A673 (cell line): ENCODE results near the gene INPP5A. TPM values are rescaled to one million over a fixed set of nuclear protein-coding genes. Genes with fewer than 3 reads are reported as not detected.

ENCODE experiments used
- BruUV-seq: library from RNA; stranded (reverse); fragments of 400-500 nt; replicated peaks from 2 replicates; lab custom pipeline; 2021; lab: Mats Ljungman, UMichigan
- CTCF ChIA-PET: fragments of 300-600 bp; sonication (Branson Sonifier 250); formaldehyde crosslinking; loops from one replicate; lab custom pipeline; 2022; ENCODE audit warnings: antibody characterized with exemption; lab: Charles Lee
- POLR2A ChIA-PET: fragments of 300-600 bp; sonication (Branson Sonifier 250); formaldehyde crosslinking; loops from one replicate; lab custom pipeline; 2022; ENCODE audit warnings: antibody characterized with exemption; ENCODE audit not compliant: low non-redundant PET; lab: Charles Lee
- DNase-seq: peaks from one replicate; pipeline ENCODE4 v3.0.0-alpha.2; 2015; ENCODE audit warnings: low spot score
- H3K27ac ChIP-seq: fragments of 200-600 bp; sonication (generic); 2 replicates; pipeline ENCODE4 v1.5.1; 2016; ENCODE audit warnings: mixed run types, low read depth, mild to moderate bottlenecking, mixed read lengths, antibody characterized with exemption, low read length; ENCODE audit not compliant: poor library complexity, severe bottlenecking
- H3K27me3 ChIP-seq: fragments of 200-600 bp; sonication (generic); replicated peaks from 2 replicates; pipeline ENCODE4 v1.6.1; 2017; ENCODE audit warnings: mixed run types, low read depth, mild to moderate bottlenecking, mixed read lengths, antibody characterized with exemption, low read length; ENCODE audit not compliant: insufficient read depth, poor library complexity
- H3K36me3 ChIP-seq: fragments of 200-600 bp; sonication (generic); 2 replicates; pipeline ENCODE4 v1.6.1; 2016; ENCODE audit warnings: mixed run types, mild to moderate bottlenecking, mixed read lengths, antibody characterized with exemption, low read length; ENCODE audit not compliant: insufficient read depth, poor library complexity, severe bottlenecking
- H3K4me1 ChIP-seq: fragments of 200-600 bp; sonication (generic); 2 replicates; pipeline ENCODE4 v1.6.1; 2017; ENCODE audit warnings: mixed run types, mild to moderate bottlenecking, mixed read lengths, antibody characterized with exemption, low read length; ENCODE audit not compliant: insufficient read depth, poor library complexity, severe bottlenecking
- H3K4me3 ChIP-seq: fragments of 200-600 bp; sonication (generic); 2 replicates; pipeline ENCODE4 v1.5.1; 2016; ENCODE audit warnings: low read depth, mixed run types, mild to moderate bottlenecking, mixed read lengths, low read length; ENCODE audit not compliant: poor library complexity, severe bottlenecking
- H3K9me3 ChIP-seq: fragments of 200-600 bp; sonication (generic); 2 replicates; pipeline ENCODE4 v1.6.1; 2016; ENCODE audit warnings: mixed run types, low read depth, mild to moderate bottlenecking, mixed read lengths, antibody characterized with exemption, low read length; ENCODE audit not compliant: poor library complexity, severe bottlenecking
- CTCF ChIP-seq: fragments of 300-800, 200-600 bp; sonication (generic); conservative IDR thresholded peaks from 2 replicates; pipeline ENCODE4 v1.5.1; 2017; ENCODE audit warnings: low read depth, mild to moderate bottlenecking, antibody characterized with exemption, low read length, moderate library complexity, mixed read lengths
- EZH2 ChIP-seq: fragments of 200-600 bp; sonication (generic); IDR thresholded peaks from 2 replicates; pipeline ENCODE4 v1.6.1; 2017; ENCODE audit warnings: borderline replicate concordance, low read depth, mild to moderate bottlenecking, mixed read lengths, antibody characterized with exemption, low read length; ENCODE audit not compliant: poor library complexity, severe bottlenecking
- intact Hi-C: fragments of 100-400 bp; cut with micrococcal nuclease; formaldehyde crosslinking; loops from one replicate; pipeline ENCODE4 v1.10.0; 2022; ENCODE audit not compliant: unreplicated experiment
- total RNA-seq: library from RNA; stranded (reverse); gene quantifications from 2 replicates; pipeline ENCODE4 v1.2.3, GENCODE V29; 2021

The INPP5A gene
- total RNA-seq, 1 experiment from 2014 or later, result 21.8 TPM

DNA sequence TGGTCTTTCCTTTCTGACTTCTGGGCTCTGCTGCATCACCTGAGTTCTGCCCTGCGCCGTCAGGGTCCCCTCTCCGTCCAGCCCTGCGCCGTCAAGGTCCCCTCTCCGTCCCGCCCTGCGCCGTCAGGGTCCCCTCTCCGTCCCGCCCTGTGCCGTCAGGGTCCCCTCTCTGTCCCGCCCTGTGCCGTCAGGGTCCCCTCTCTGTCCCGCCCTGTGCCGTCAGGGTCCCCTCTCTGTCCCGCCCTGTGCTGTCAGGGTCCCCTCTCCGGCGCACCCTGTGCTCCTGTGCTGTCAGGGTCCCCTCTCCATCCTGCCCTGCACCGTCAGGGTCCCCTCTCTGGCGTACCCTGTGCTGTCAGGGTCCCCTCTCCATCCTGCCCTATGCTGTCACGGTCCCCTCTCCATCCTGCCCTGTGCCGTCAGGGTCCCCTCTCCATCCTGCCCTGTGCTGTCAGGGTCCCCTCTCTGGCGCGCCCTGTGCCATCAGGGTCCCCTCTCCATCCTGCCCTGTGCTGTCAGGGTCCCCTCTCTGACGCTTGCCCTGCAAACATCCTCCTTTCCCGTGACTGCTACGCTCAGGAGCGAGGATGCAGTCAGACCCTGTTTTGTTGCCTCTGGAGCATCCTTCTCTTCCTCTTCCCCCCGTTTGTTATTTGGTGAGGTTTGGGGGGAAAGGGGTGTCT, 66.4 kb downstream of the INPP5A start:
- no TSS peak for BruUV-seq
- Histone ChIP-seq H3K4me1 (no peaks in the 10 kb centered on the region), H3K36me3 (no peaks in the 10 kb centered on the region), H3K27ac (no peak overlapping the region), H3K27me3 (no peaks in the 10 kb centered on the region), H3K9me3 (peaks cover 10% of the 10 kb centered on the region), H3K4me3 (no peak overlapping the region)
- no peak for TF ChIP-seq CTCF
- TF ChIP-seq EZH2, result no peak
- ChIA-PET POLR2A (no interaction called here), CTCF (no interaction called here)
- intact Hi-C loops, result no loop called here
- DNase-seq, result no peak

DNA sequence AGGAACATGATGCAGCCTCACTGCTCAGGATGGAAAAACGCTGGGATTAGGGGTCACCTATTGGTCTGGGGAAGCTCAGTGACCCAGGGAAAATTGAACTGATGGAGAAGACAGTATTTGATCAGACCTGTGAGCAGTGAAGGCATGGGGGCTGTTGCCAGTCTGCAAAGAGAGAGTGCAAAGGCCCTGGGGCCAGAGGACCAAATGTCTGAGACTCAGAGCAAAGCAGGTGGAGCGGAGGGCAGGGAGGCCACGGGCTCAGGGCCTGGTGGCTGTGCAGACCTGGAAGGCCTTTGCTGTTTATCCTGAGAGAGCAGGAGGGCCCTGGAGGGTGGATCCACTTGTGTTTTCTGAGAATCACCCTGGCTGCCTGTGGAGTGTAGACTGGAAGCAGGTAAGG, 67.1 kb downstream of the INPP5A start:
- no peak for DNase-seq
- Histone ChIP-seq H3K4me1 (no peaks in the 10 kb centered on the region), H3K27me3 (no peaks in the 10 kb centered on the region), H3K36me3 (no peaks in the 10 kb centered on the region), H3K9me3 (peaks cover 9% of the 10 kb centered on the region), H3K27ac (no peak overlapping the region), H3K4me3 (no peak overlapping the region)
- TF ChIP-seq CTCF, result no peak
- no peak for TF ChIP-seq EZH2
- POLR2A ChIA-PET, result no interaction called here
- no TSS peak for BruUV-seq
- CTCF ChIA-PET, result no interaction called here
- intact Hi-C loops, result no loop called here

GRCh38 chr10:132605390-132605789, 67.8 kb downstream of the INPP5A start:
- Histone ChIP-seq H3K36me3 (no peaks in the 10 kb centered on the region), H3K27ac (no peak overlapping the region), H3K27me3 (no peaks in the 10 kb centered on the region), H3K4me1 (no peaks in the 10 kb centered on the region), H3K9me3 (peaks cover 2% of the 10 kb centered on the region), H3K4me3 (no peak overlapping the region)
- CTCF ChIA-PET, result no interaction called here
- no TSS peak for BruUV-seq
- TF ChIP-seq EZH2 (no peak), CTCF (no peak)
- POLR2A ChIA-PET, result no interaction called here
- DNase-seq, result no peak
- intact Hi-C loops, result no loop called here
